HEK293 (cell line): ENCODE data around the gene FBXO28.

Experiments
- OVOL3 ChIP-seq: fragments of 450-650 bp; formaldehyde crosslinking; IDR thresholded peaks from 2 replicates; pipeline ENCODE4 v1.5.1; 2016; ENCODE audit warnings: missing biosample characterization, missing genetic modification characterization
- SALL2 ChIP-seq: fragments of 450-650 bp; formaldehyde crosslinking; IDR thresholded peaks from 2 replicates; pipeline ENCODE4 v1.5.0; 2017; ENCODE audit warnings: missing biosample characterization, mild to moderate bottlenecking, missing genetic modification characterization, borderline replicate concordance
- YY2 ChIP-seq: fragments of 450-650 bp; formaldehyde crosslinking; IDR thresholded peaks from 2 replicates; pipeline ENCODE4 v1.5.1; 2016; ENCODE audit warnings: missing biosample characterization, missing genetic modification characterization
- ZBTB44 ChIP-seq: fragments of 450-650 bp; IDR thresholded peaks from 2 replicates; pipeline ENCODE4 v1.5.1; 2018; ENCODE audit warnings: missing biosample characterization, mild to moderate bottlenecking, missing genetic modification characterization
- ZBTB7A ChIP-seq: fragments of 450-650 bp; formaldehyde crosslinking; IDR thresholded peaks from 2 replicates; pipeline ENCODE4 v1.5.1; 2016; ENCODE audit warnings: low read depth, missing biosample characterization, missing genetic modification characterization
- ZBTB8A ChIP-seq: fragments of 450-650 bp; formaldehyde crosslinking; IDR thresholded peaks from 2 replicates; pipeline ENCODE4 v1.5.1; 2016; ENCODE audit warnings: missing biosample characterization, missing genetic modification characterization
- ZFP3 ChIP-seq: fragments of 450-650 bp; formaldehyde crosslinking; IDR thresholded peaks from 2 replicates; pipeline ENCODE4 v1.5.1; 2016; ENCODE audit warnings: low read depth, missing biosample characterization, missing genetic modification characterization
- ZIC2 ChIP-seq: fragments of 450-650 bp; formaldehyde crosslinking; IDR thresholded peaks from 2 replicates; pipeline ENCODE4 v1.5.1; 2016; ENCODE audit warnings: missing biosample characterization, missing genetic modification characterization
- ZNF112 ChIP-seq: fragments of 450-650 bp; formaldehyde crosslinking; IDR thresholded peaks from 2 replicates; pipeline ENCODE4 v1.5.0; 2017; ENCODE audit warnings: missing biosample characterization, missing genetic modification characterization
- ZNF155 ChIP-seq: fragments of 450-650 bp; formaldehyde crosslinking; IDR thresholded peaks from 2 replicates; pipeline ENCODE4 v1.5.1; 2016; ENCODE audit warnings: missing biosample characterization, missing genetic modification characterization
- ZNF169 ChIP-seq: fragments of 450-650 bp; formaldehyde crosslinking; IDR thresholded peaks from 2 replicates; pipeline ENCODE4 v1.5.1; 2016; ENCODE audit warnings: missing biosample characterization, missing genetic modification characterization
- ZNF26 ChIP-seq: fragments of 450-650 bp; formaldehyde crosslinking; IDR thresholded peaks from 2 replicates; pipeline ENCODE4 v1.5.1; 2016; ENCODE audit warnings: missing biosample characterization, missing genetic modification characterization
- ZNF433 ChIP-seq: fragments of 450-650 bp; formaldehyde crosslinking; IDR thresholded peaks from 2 replicates; pipeline ENCODE4 v1.5.1; 2016; ENCODE audit warnings: missing biosample characterization, missing genetic modification characterization, low read depth
- ZNF623 ChIP-seq: fragments of 450-650 bp; formaldehyde crosslinking; IDR thresholded peaks from 2 replicates; pipeline ENCODE4 v1.5.1; 2016; ENCODE audit warnings: missing biosample characterization, missing genetic modification characterization
- ZNF654 ChIP-seq: fragments of 450-650 bp; formaldehyde crosslinking; IDR thresholded peaks from 2 replicates; pipeline ENCODE4 v1.5.1; 2016; ENCODE audit warnings: low read depth, missing biosample characterization, missing genetic modification characterization
- ZNF658 ChIP-seq: fragments of 450-650 bp; formaldehyde crosslinking; IDR thresholded peaks from 2 replicates; pipeline ENCODE4; 2016; ENCODE audit warnings: missing biosample characterization, missing genetic modification characterization
- ZNF707 ChIP-seq: fragments of 450-650 bp; formaldehyde crosslinking; IDR thresholded peaks from 2 replicates; pipeline ENCODE4 v1.5.1; 2016; ENCODE audit warnings: missing biosample characterization, missing genetic modification characterization
- ZNF791 ChIP-seq: fragments of 450-650 bp; formaldehyde crosslinking; IDR thresholded peaks from 2 replicates; pipeline ENCODE4 v1.5.1; 2016; ENCODE audit warnings: missing biosample characterization, missing genetic modification characterization
- ZNF830 ChIP-seq: fragments of 450-650 bp; IDR thresholded peaks from 2 replicates; pipeline ENCODE4 v1.5.0; 2018; ENCODE audit warnings: missing biosample characterization, missing genetic modification characterization, low read depth, mild to moderate bottlenecking, moderate library complexity
- ZSCAN30 ChIP-seq: fragments of 450-650 bp; IDR thresholded peaks from 2 replicates; pipeline ENCODE4 v1.5.1; 2018; ENCODE audit warnings: missing biosample characterization, mild to moderate bottlenecking, missing genetic modification characterization, moderate library complexity
- TF ChIP-seq, protein P1 (sequence below): fragments of 450-650 bp; formaldehyde crosslinking; IDR thresholded peaks from 2 replicates; pipeline ENCODE4 v1.5.1; 2016; ENCODE audit warnings: missing biosample characterization, missing genetic modification characterization
- TF ChIP-seq, protein P2 (sequence below): fragments of 450-650 bp; IDR thresholded peaks from 2 replicates; pipeline ENCODE4 v1.5.1; 2018; ENCODE audit warnings: missing biosample characterization, missing genetic modification characterization
- TF ChIP-seq, protein P3 (sequence below): fragments of 450-650 bp; formaldehyde crosslinking; IDR thresholded peaks from 2 replicates; pipeline ENCODE4 v1.5.1; 2016; ENCODE audit warnings: missing biosample characterization, missing genetic modification characterization

FBXO28 gene

DNA sequence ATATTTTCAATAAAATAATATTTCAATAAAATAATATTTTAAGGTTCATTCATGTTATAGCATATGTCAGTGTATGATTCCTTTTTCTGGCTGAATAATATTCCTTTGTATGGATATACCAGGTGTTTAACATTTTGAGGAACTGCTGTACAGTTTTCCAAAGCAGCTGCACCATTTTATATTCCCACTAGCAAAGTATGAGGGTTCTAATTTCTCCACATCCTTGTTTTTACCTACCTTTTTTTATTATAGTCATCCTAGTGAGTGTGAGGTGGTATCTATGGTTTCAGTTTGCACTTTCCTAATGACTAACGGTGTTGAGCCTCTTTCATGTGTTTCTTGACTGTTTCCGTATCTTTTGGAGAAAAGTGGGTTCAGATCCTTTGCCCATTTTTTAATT lies 74.4 kb downstream of the FBXO28 start (continued):
- TF ChIP-seq ZNF658 (tag by site-specific recombination) (no peak), ZBTB7A (tag by site-specific recombination) (no peak), ZBTB44 (0 out of 2 replicates have a peak, but pooled peaks have one; percentile 10), ZNF623 (tag by site-specific recombination) (no peak), ZNF791 (tag by site-specific recombination) (no peak), YY2 (no peak), ZNF169 (tag by site-specific recombination) (no peak), SALL2 (no peak), ZNF830 (tag by site-specific recombination) (no peak), ZBTB8A (tag by site-specific recombination) (no peak), ZNF26 (tag by site-specific recombination) (no peak), ZNF112 (tag by site-specific recombination) (no peak), OVOL3 (tag by site-specific recombination) (no peak), ZSCAN30 (tag by site-specific recombination) (no peak), ZFP3 (tag by site-specific recombination) (no peak), ZNF433 (tag by site-specific recombination) (no peak), ZIC2 (tag by site-specific recombination) (no peak), ZNF707 (no peak), ZNF654 (tag by site-specific recombination) (no peak), ZNF155 (tag by site-specific recombination) (no peak)
- TF ChIP-seq, protein P1, sequence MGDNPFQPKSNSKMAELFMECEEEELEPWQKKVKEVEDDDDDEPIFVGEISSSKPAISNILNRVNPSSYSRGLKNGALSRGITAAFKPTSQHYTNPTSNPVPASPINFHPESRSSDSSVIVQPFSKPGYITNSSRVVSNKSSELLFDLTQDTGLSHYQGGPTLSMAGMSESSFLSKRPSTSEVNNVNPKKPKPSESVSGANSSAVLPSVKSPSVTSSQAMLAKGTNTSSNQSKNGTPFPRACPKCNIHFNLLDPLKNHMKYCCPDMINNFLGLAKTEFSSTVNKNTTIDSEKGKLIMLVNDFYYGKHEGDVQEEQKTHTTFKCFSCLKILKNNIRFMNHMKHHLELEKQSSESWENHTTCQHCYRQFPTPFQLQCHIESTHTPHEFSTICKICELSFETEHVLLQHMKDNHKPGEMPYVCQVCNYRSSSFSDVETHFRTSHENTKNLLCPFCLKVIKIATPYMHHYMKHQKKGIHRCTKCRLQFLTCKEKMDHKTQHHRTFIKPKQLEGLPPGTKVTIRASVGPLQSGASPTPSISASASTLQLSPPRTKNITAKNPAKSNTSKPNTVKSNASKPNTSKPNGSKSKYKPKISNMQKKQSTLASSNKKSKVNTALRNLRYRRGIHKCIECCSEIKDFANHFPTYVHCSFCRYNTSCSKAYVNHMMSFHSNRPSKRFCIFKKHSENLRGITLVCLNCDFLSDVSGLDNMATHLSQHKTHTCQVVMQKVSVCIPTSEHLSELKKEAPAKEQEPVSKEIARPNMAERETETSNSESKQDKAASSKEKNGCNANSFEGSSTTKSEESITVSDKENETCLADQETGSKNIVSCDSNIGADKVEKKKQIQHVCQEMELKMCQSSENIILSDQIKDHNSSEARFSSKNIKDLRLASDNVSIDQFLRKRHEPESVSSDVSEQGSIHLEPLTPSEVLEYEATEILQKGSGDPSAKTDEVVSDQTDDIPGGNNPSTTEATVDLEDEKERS (tag by site-specific recombination): 0 out of 2 replicates have a peak, but pooled peaks have one; percentile 6
- TF ChIP-seq, protein P2, sequence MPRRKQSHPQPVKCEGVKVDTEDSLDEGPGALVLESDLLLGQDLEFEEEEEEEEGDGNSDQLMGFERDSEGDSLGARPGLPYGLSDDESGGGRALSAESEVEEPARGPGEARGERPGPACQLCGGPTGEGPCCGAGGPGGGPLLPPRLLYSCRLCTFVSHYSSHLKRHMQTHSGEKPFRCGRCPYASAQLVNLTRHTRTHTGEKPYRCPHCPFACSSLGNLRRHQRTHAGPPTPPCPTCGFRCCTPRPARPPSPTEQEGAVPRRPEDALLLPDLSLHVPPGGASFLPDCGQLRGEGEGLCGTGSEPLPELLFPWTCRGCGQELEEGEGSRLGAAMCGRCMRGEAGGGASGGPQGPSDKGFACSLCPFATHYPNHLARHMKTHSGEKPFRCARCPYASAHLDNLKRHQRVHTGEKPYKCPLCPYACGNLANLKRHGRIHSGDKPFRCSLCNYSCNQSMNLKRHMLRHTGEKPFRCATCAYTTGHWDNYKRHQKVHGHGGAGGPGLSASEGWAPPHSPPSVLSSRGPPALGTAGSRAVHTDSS: 0 out of 2 replicates have a peak, but pooled peaks have one; percentile 22
- TF ChIP-seq, protein P3, sequence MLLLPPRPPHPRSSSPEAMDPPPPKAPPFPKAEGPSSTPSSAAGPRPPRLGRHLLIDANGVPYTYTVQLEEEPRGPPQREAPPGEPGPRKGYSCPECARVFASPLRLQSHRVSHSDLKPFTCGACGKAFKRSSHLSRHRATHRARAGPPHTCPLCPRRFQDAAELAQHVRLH (tag by site-specific recombination): peak; percentile 91
